ENCODE measurements around the gene GPC5. TPM values are rescaled to one million over a fixed set of nuclear protein-coding genes. Genes with fewer than 3 reads are reported as not detected.

GPC5 gene
- total RNA-seq, 1 experiment from 2014 or later, result not detected

DNA sequence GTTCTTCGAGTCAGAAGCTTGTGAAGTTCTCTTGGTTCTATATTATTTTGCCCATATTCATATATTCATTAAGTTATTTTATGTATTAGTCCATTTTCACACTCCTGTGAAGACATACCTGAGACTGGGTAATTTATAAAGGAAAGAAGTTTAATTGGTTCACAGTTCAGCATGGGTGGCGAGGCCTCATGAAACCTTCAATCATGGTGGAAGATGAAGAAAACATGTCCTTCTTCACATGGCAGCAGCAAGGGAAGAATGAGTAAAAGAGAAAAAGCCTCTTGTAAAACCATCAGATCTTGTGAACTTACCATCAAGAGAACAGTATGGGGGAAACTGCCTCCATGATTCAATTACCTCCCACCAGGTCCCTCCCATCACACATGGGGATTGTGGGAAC lies 182.3 kb downstream of the GPC5 start:
- DNase-seq (ENCODE audit: low read depth in 1 of 2, low spot score in 2 of 2), result no peak
- Histone ChIP-seq H3K27me3 (replicated peaks) (no peaks in the 10 kb centered on the region), H3K4me3 (no peak overlapping the region), H3K36me3 (no peaks in the 10 kb centered on the region), H3K27ac (no peak overlapping the region), H3K4me1 (replicated peaks) (no peaks in the 10 kb centered on the region), H3K9me3 (replicated peaks) (no peaks in the 10 kb centered on the region)

DNA sequence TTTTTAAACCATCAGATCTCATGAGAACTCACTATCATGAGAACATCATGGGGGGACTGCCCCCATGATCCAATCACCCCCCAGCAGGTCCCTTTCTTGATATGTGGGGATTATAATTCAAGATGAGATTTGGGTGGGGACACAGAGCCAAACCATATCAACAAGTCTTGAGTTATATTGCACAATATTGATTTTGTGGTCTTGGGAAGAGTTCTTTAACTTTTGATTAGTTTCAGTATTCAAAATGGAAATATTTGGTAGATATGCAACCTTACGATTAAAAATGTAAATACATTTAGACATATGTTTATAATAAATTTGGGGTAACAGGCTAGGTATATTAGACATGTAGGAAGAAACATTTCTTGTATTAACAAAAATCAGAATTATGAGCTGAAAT lies 188.2 kb downstream of the GPC5 start:
- no peaks in the 10 kb centered on the region for H3K4me1 ChIP-seq (replicated peaks)
- DNase-seq (ENCODE audit: low read depth in 1 of 2, low spot score in 2 of 2), result no peak
- H3K36me3 ChIP-seq, result no peaks in the 10 kb centered on the region
- no peak overlapping the region for H3K4me3 ChIP-seq
- no peaks in the 10 kb centered on the region for H3K27me3 ChIP-seq (replicated peaks)
- H3K9me3 ChIP-seq (replicated peaks), result no peaks in the 10 kb centered on the region
- H3K27ac ChIP-seq, result no peak overlapping the region

DNA sequence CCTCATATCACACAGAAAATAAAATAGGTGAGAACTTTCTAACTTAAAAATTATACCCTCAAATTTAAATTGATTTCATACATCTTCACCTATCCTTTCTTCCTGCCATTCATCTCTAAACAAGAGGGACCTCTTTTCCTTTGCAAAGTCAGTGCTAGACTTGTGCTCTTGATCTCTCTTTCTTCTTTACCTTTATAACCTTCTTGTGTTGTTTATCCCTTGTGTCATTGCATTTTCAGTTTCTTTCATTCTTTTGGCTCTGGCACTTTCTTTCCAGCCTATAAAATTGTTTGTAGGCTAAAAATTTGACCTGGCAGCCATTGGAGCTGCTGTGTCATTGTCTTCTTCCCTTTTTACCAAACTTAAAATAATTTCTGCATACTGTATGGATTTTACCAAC lies 190.1 kb downstream of the GPC5 start:
- no peak overlapping the region for H3K27ac ChIP-seq
- H3K9me3 ChIP-seq (replicated peaks), result no peaks in the 10 kb centered on the region
- H3K27me3 ChIP-seq (replicated peaks), result no peaks in the 10 kb centered on the region
- no peaks in the 10 kb centered on the region for H3K36me3 ChIP-seq
- H3K4me1 ChIP-seq (replicated peaks), result no peaks in the 10 kb centered on the region
- H3K4me3 ChIP-seq, result no peak overlapping the region
- no peak for DNase-seq (ENCODE audit: low read depth in 1 of 2, low spot score in 2 of 2)

DNA sequence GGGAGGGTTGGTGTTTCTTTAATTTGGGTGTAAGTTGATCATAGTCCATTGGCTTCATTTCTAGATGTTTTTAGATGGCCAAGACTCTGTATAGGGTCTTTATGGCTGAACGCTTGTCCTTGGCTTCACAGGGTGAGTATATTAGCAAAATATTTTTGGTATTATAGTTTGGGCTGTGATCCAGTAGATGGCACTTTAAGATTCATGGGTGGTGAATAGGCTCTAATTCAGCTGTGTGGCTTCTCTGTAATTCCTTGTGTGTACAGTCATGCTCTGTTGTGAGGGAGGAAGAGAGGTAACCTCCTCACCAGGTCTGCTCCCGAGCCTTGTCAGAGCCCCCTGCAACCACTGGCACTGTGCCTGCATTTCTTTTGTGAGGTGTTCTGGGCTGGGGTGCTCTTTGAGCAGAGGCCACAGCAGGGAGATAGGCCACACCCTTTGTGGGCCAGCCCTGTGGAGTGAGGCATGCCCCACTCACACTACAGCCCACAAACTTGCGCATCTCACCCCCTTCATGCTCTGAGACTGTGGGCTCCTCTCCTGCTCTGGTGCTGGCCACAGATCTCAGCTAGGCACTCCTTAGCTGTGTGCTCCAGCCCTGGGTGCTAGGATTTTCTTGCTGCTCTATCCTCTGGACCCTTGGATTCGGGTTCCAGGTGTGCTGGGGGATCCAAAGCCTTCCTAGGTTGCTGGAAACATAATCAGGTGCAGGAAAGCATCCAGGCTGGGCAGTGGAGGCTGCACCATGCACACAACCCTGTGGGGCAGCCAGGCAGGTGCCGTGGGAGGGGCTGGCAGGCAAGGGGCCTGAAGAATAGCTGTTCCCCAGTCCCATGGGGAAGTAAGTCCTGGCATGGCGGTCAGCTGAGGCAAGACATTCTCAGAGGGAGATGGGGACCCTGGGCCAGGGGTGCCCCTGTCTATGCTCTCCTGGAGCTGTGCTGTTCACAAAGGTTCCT lies 193.9 kb downstream of the GPC5 start:
- Histone ChIP-seq H3K4me1 (replicated peaks) (no peaks in the 10 kb centered on the region), H3K9me3 (replicated peaks) (no peaks in the 10 kb centered on the region), H3K36me3 (no peaks in the 10 kb centered on the region), H3K27me3 (replicated peaks) (no peaks in the 10 kb centered on the region), H3K27ac (no peak overlapping the region), H3K4me3 (no peak overlapping the region)
- no peak for DNase-seq (ENCODE audit: low read depth in 1 of 2, low spot score in 2 of 2)

DNA sequence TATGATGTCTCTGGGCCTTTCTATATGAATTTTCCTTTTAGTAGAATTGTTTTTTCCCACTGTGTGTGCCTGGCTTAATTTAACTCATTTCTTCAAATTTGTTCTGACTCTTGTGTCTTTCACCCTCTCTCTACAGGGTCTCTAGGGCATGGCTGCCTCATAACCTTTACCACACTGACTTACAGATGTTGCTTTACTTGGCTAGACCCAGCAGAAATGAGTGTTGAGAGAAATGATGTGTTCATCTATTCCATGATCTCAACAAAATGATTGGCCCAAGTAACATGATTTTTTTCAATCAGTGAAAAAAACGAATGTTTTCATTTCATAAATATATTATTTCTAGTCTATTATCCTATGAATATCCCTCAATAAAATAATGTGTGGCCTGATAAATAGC lies 195.0 kb downstream of the GPC5 start:
- Histone ChIP-seq H3K27ac (no peak overlapping the region), H3K9me3 (replicated peaks) (no peaks in the 10 kb centered on the region), H3K4me1 (replicated peaks) (no peaks in the 10 kb centered on the region), H3K4me3 (no peak overlapping the region), H3K27me3 (replicated peaks) (no peaks in the 10 kb centered on the region), H3K36me3 (no peaks in the 10 kb centered on the region)
- no peak for DNase-seq (ENCODE audit: low read depth in 1 of 2, low spot score in 2 of 2)

DNA sequence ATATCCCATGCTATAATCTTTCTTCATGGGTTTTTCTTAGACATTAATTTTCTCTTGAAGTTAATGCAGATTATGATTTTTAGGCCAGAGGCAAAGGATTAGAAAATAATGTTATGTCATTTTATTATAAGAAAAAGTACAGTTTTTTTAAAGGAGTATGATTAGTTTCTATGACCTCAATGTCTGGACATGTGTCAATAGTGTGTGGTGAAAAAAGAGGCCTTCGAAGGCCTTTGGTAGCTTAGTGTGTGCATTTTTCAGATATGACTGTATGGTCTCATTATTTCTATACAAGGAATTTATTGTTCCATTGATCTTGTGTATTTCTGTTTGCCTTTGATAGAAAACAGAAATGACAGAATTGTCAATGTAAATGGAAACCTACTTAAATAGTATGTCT lies 195.6 kb downstream of the GPC5 start:
- H3K9me3 ChIP-seq (replicated peaks), result no peaks in the 10 kb centered on the region
- no peaks in the 10 kb centered on the region for H3K27me3 ChIP-seq (replicated peaks)
- H3K4me3 ChIP-seq, result no peak overlapping the region
- DNase-seq (ENCODE audit: low read depth in 1 of 2, low spot score in 2 of 2), result no peak
- H3K4me1 ChIP-seq (replicated peaks), result no peaks in the 10 kb centered on the region
- H3K36me3 ChIP-seq, result no peaks in the 10 kb centered on the region
- H3K27ac ChIP-seq, result no peak overlapping the region

DNA sequence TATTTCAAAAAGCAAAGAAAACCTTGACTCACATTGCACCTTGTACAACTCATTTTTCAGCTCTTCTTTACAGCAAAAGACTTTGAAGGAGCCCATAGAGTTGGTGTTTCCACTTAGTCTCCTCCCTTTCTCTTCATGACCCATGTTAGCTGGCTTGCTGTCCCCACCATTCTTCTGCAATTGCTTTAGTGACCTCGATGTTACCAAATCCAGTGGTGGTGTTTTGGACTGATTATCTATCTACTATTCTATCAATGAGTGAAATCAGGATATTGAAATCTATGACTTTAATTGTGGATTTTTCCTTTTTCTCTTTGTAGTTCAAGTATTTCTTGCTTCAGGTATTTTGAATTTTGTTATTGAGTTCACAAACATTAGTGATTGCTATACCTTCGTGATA lies 197.3 kb downstream of the GPC5 start:
- H3K27me3 ChIP-seq (replicated peaks), result no peaks in the 10 kb centered on the region
- H3K4me1 ChIP-seq (replicated peaks), result no peaks in the 10 kb centered on the region
- no peaks in the 10 kb centered on the region for H3K36me3 ChIP-seq
- H3K9me3 ChIP-seq (replicated peaks), result no peaks in the 10 kb centered on the region
- H3K27ac ChIP-seq, result no peak overlapping the region
- no peak for DNase-seq (ENCODE audit: low read depth in 1 of 2, low spot score in 2 of 2)
- H3K4me3 ChIP-seq, result no peak overlapping the region

DNA sequence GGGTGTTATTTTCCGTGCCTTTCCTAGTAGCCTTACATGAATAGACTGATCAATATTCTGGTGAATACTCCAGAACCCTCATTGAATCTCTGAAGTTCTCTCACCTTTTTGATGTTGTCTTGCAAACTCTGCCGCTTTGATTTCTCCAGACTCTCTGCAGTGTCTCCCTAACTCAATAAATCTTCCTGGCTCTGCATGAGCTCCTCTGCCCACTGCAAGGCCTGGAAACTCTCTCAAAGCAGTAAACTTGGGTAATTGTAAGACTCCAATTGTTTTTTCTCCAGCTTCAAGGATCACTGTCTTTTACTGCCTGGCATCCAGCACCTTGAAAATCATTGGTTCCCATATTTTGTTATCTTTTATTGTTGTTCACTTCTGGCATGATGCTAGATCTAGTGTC lies 198.4 kb downstream of the GPC5 start:
- H3K4me3 ChIP-seq, result no peak overlapping the region
- no peaks in the 10 kb centered on the region for H3K36me3 ChIP-seq
- no peaks in the 10 kb centered on the region for H3K4me1 ChIP-seq (replicated peaks)
- no peaks in the 10 kb centered on the region for H3K27me3 ChIP-seq (replicated peaks)
- no peaks in the 10 kb centered on the region for H3K9me3 ChIP-seq (replicated peaks)
- no peak overlapping the region for H3K27ac ChIP-seq
- DNase-seq (ENCODE audit: low read depth in 1 of 2, low spot score in 2 of 2), result no peak

DNA sequence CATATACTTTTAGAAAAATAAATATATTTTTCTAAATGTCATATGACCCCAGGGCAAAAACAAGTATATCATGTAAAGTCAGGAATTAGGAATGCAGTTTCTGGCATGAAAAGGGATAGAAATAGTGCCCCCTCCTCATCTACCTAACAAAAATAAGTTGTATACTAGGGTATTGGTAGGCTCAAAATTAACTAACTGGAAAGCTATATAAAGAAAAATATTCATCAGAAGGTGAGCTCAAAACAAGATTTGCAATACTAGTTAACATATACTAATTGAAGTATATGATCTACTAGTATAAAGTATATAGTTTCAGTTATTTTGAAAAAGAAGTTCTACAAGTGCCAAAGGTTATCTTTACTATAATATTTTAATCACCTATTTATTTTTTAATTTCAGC lies 200.2 kb downstream of the GPC5 start:
- no peak overlapping the region for H3K27ac ChIP-seq
- no peaks in the 10 kb centered on the region for H3K4me1 ChIP-seq (replicated peaks)
- no peaks in the 10 kb centered on the region for H3K27me3 ChIP-seq (replicated peaks)
- DNase-seq (ENCODE audit: low read depth in 1 of 2, low spot score in 2 of 2), result no peak
- H3K36me3 ChIP-seq, result no peaks in the 10 kb centered on the region
- H3K4me3 ChIP-seq, result no peak overlapping the region
- no peaks in the 10 kb centered on the region for H3K9me3 ChIP-seq (replicated peaks)

DNA sequence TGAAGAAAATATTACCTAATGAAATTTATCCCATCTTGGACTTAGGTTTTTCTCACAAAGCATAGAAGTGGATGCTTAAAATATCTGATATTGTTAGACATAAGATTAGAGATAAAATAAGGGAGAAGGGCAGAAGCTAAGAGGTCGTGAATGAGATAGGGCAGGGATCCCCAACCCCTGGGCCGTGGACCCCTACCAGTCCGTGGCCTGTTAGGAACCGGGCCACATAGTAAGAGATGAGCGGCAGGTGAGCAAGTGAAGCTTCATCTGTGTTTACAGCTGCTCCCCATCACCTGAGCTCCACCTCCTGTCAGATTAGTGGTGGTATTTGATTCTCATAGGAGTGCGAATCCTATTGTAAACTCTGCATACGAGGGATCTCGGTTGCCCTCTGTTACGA lies 202.9 kb downstream of the GPC5 start:
- Histone ChIP-seq H3K9me3 (replicated peaks) (no peaks in the 10 kb centered on the region), H3K36me3 (no peaks in the 10 kb centered on the region), H3K4me3 (no peak overlapping the region), H3K27me3 (replicated peaks) (no peaks in the 10 kb centered on the region), H3K4me1 (replicated peaks) (no peaks in the 10 kb centered on the region), H3K27ac (no peak overlapping the region)
- DNase-seq (ENCODE audit: low read depth in 1 of 2, low spot score in 2 of 2), result no peak

DNA sequence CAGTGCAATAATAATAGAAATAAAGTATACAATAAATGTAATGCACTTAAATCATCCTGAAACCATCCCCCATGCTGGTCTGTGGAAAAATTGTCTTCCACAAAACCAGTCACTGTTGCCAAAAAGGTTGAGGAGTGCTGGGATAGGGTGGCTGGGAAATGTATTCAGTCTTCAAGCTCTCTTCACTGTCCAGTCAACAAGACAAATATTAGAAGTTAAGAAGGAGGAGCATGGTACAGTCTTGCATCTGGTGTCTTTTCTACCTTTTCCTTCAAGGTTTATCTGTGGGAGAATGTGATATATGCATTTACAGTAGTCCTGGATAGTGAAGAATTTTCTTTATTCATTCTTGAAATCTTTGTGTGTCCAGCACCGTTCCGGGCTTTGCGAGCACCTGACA lies 203.4 kb downstream of the GPC5 start:
- Histone ChIP-seq H3K4me1 (replicated peaks) (no peaks in the 10 kb centered on the region), H3K9me3 (replicated peaks) (no peaks in the 10 kb centered on the region), H3K36me3 (no peaks in the 10 kb centered on the region), H3K27me3 (replicated peaks) (no peaks in the 10 kb centered on the region), H3K27ac (no peak overlapping the region), H3K4me3 (no peak overlapping the region)
- DNase-seq (ENCODE audit: low read depth in 1 of 2, low spot score in 2 of 2), result no peak

DNA sequence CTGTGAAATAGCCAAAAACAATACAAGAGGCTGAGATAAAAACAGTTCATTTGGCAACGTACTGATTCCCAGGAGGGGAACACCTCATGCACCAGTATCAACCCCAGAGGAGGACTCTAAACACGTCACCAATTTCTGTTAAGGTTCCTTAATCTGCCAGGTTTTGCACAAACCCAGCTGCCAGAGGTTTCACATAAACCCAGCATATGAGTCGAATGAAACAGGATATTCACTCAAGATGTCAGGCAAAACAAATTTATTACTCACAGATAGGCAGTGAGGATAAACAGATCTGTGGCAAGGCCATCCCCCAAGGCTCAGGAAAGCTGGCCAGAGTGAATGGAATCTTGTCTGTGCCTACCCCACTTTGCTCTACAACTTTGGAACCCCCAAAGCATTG lies 210.9 kb downstream of the GPC5 start:
- Histone ChIP-seq H3K9me3 (replicated peaks) (no peaks in the 10 kb centered on the region), H3K4me1 (replicated peaks) (no peaks in the 10 kb centered on the region), H3K27ac (no peak overlapping the region), H3K36me3 (no peaks in the 10 kb centered on the region), H3K4me3 (no peak overlapping the region), H3K27me3 (replicated peaks) (no peaks in the 10 kb centered on the region)
- DNase-seq (ENCODE audit: low read depth in 1 of 2, low spot score in 2 of 2), result no peak

DNA sequence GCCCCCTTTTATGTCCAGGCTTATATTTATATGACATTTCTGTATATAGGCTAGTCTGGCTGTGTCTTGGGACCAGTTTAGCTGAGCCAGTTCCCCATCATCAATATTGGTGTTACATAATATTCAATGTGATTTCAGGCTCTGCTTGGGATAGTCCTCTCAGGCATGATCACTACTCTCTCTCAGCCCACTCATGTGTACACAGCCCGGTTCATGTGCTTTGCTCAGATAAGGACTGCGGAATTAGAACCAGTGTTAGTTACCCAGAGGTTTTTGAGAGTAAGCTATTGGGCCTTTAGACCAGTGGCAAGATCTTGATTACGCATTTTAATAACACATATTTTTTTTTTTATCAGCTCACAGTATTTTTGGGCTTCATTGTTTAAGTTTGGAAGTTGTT lies 219.9 kb downstream of the GPC5 start:
- Histone ChIP-seq H3K9me3 (replicated peaks) (no peaks in the 10 kb centered on the region), H3K27me3 (replicated peaks) (no peaks in the 10 kb centered on the region), H3K4me3 (no peak overlapping the region), H3K27ac (no peak overlapping the region), H3K36me3 (no peaks in the 10 kb centered on the region), H3K4me1 (replicated peaks) (no peaks in the 10 kb centered on the region)
- no peak for DNase-seq (ENCODE audit: low read depth in 1 of 2, low spot score in 2 of 2)

DNA sequence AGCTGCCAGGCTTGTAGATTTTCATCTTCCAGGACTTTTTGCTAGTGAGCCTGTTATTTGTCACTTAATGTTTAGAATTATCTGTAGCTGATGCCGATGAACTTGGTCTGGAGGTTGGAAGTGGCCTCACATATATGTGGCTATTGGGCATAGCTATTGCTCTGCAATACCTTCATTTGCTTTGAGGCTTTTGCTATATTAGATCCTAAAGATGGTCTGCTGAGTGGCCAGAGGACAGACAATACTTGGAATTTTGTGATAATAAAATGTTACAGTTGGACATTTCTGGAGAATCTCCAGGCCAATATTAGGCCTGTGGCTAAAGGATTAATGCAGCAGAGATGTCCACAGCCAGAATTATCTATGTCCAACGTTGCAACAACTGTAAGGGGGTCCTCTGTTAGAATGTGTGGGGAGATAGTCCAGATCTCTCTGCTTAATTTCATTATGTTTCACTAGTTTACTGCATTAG lies 222.3 kb downstream of the GPC5 start:
- H3K4me3 ChIP-seq, result no peak overlapping the region
- no peaks in the 10 kb centered on the region for H3K27me3 ChIP-seq (replicated peaks)
- H3K36me3 ChIP-seq, result no peaks in the 10 kb centered on the region
- H3K27ac ChIP-seq, result no peak overlapping the region
- no peaks in the 10 kb centered on the region for H3K4me1 ChIP-seq (replicated peaks)
- DNase-seq (ENCODE audit: low read depth in 1 of 2, low spot score in 2 of 2), result no peak
- H3K9me3 ChIP-seq (replicated peaks), result no peaks in the 10 kb centered on the region

DNA sequence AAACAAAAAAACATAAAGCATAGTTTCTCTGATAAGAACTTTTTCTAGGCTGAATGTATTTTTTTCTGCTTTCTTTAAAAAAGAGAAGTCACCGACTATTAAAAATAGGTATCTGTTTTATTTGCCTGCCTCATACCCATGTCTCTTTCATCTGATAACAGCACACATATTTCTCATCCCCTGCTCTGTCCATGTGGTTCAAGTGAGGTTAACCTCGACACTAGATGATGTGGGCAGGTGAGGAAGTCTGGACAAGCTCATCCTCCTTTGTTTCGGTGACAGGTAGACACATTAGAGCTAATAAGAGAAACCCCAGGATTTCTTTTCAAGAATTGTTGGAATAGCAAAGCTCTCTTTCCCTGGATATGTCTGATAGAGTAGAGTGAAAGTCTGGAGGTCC lies 222.7 kb downstream of the GPC5 start:
- Histone ChIP-seq H3K36me3 (no peaks in the 10 kb centered on the region), H3K27me3 (replicated peaks) (no peaks in the 10 kb centered on the region), H3K4me1 (replicated peaks) (no peaks in the 10 kb centered on the region), H3K4me3 (no peak overlapping the region), H3K27ac (no peak overlapping the region), H3K9me3 (replicated peaks) (no peaks in the 10 kb centered on the region)
- no peak for DNase-seq (ENCODE audit: low read depth in 1 of 2, low spot score in 2 of 2)

All from SJSA1 (cell line).